ENCODE results near the gene AMDHD2.

AMDHD2 gene

GRCh38 chr16:2528161-2529060, 8.2 kb downstream of the AMDHD2 start:
- no peak overlapping the region for H3K4me3 ChIP-seq (ENCODE audit: low read depth, low read length)
- no peak for TF ChIP-seq CTCF (conservative IDR thresholded peaks at IDR 0.05; ENCODE audit: low read depth, low read length)
- DNase-seq (ENCODE audit: low read depth), result no peak

- peak; percentile 20 for TF ChIP-seq CTCF (conservative IDR thresholded peaks at IDR 0.05; ENCODE audit: low read depth, low read length)
- no peak for DNase-seq (ENCODE audit: low read depth)
- H3K4me3 ChIP-seq (ENCODE audit: low read depth, low read length), result no peak overlapping the region
These were observed 9.1 kb downstream of the AMDHD2 start for GRCh38 chr16:2529061-2529931.

- no peak for TF ChIP-seq CTCF (conservative IDR thresholded peaks at IDR 0.05; ENCODE audit: low read depth, low read length)
- H3K4me3 ChIP-seq (ENCODE audit: low read depth, low read length), result no peak overlapping the region
- no peak for DNase-seq (ENCODE audit: low read depth)
These were observed 9.9 kb downstream of the AMDHD2 start for GRCh38 chr16:2529961-2530628.

GRCh38 chr16:2530629-2531318, 10.6 kb downstream of the AMDHD2 start:
- no peak for DNase-seq (ENCODE audit: low read depth)
- no peak overlapping the region for H3K4me3 ChIP-seq (ENCODE audit: low read depth, low read length)
- no peak for TF ChIP-seq CTCF (conservative IDR thresholded peaks at IDR 0.05; ENCODE audit: low read depth, low read length)

- no peak for DNase-seq (ENCODE audit: low read depth)
- no peak for TF ChIP-seq CTCF (conservative IDR thresholded peaks at IDR 0.05; ENCODE audit: low read depth, low read length)
- H3K4me3 ChIP-seq (ENCODE audit: low read depth, low read length), result peak within 1 kb of the TSS; percentile 52
These were observed 11.2 kb downstream of the AMDHD2 start, which contains the start of gene CEMP1 for GRCh38 chr16:2531371-2531695. CEMP1 (minus strand) TSS chr16:2531408; CDS start chr16:2531073, 335 bp downstream.

Data from choroid plexus epithelial cell (primary cell).